A549 (cell line): Measurements from ENCODE around the gene GLS. TPM values are rescaled to one million over a fixed set of nuclear protein-coding genes. Genes with fewer than 3 reads are reported as not detected.

ENCODE experiments used
- ATAC-seq, 2 experiments: fragments of 200-7000 bp in 1 of 2; fragments of >200 bp in 1 of 2; cut with Nextera tagmentation in 1 of 2; cut with Tn5 transposase in 1 of 2; 3 replicates each; pipeline versions ENCODE4 v1.8.0 to v1.9.1; 2018 to 2020; ENCODE audit warnings: mild to moderate bottlenecking in 1 of 2, moderate library complexity in 1 of 2
- CTCF ChIA-PET: fragments of 300-600 bp; sonication (Branson Sonifier 250); formaldehyde crosslinking; extraction: SDS; loops from one replicate; lab custom pipeline; 2021; ENCODE audit warnings: antibody characterized with exemption, inconsistent platforms; lab: Yijun Ruan, JAX
- POLR2A ChIA-PET: fragments of 350-600 bp; formaldehyde crosslinking; extraction: SDS; loops from one replicate; lab custom pipeline; 2021; ENCODE audit warnings: antibody characterized with exemption, inconsistent platforms; lab: Yijun Ruan, JAX
- DNase-seq, 2 experiments: peaks; one replicate each; pipeline versions ENCODE4 v3.0.0 to v3.0.0-alpha.2; 2011 to 2016; ENCODE audit warnings: low read depth in 1 of 2, low spot score in 1 of 2
- FAIRE-seq: peaks from 2 replicates; lab custom pipeline; 2011; peaks lifted over from hg19 to GRCh38; lab: Jason Lieb, UNC
- H3K27ac ChIP-seq, 2 experiments: fragments of >200 bp; sonication (Bioruptor Twin); formaldehyde crosslinking; 3 replicates each; pipeline ENCODE4 v1.5.1; 2016 to 2017
- H3K4me1 ChIP-seq: fragments of >200 bp; sonication (Bioruptor Twin); formaldehyde crosslinking; 3 replicates; pipeline ENCODE4 v1.6.1; 2016
- H3K4me2 ChIP-seq: fragments of >200 bp; sonication (Bioruptor Twin); formaldehyde crosslinking; 3 replicates; pipeline ENCODE4 v1.6.1; 2016
- H3K4me3 ChIP-seq: fragments of >200 bp; sonication (Bioruptor Twin); formaldehyde crosslinking; 3 replicates; pipeline ENCODE4 v1.5.1; 2016
- H3K9me3 ChIP-seq: fragments of >200 bp; sonication (Bioruptor Twin); formaldehyde crosslinking; 3 replicates; pipeline ENCODE4 v1.6.1; 2016
- BHLHE40 ChIP-seq: IDR thresholded peaks from 2 replicates; pipeline ENCODE4 v1.6.1; 2012; ENCODE audit warnings: low read depth, low read length, inconsistent platforms
- CEBPB ChIP-seq, 2 experiments: fragments of >200 bp in 1 of 2; sonication (Bioruptor Twin) in 1 of 2; formaldehyde crosslinking in 1 of 2; IDR thresholded peaks; 2 replicates each; pipeline ENCODE4 v1.6.1; 2012 to 2016
- EHF ChIP-seq: fragments of 250-450 bp; sonication (Bioruptor Pico); IDR thresholded peaks from 2 replicates; pipeline ENCODE4 v1.5.0; 2020; ENCODE audit warnings: mild to moderate bottlenecking
- EP300 ChIP-seq, 2 experiments: fragments of >200 bp; sonication (Bioruptor Twin); formaldehyde crosslinking; IDR thresholded peaks; 2 replicates in 1 of 2; 3 replicates in 1 of 2; pipeline ENCODE4 v1.6.1; 2016 to 2017
- FOXS1 ChIP-seq: fragments of 250-450 bp; sonication (Bioruptor Pico); IDR thresholded peaks from 2 replicates; pipeline ENCODE4 v1.5.0; 2020; ENCODE audit warnings: mild to moderate bottlenecking, moderate library complexity
- HDAC2 ChIP-seq: fragments of 200-600 bp; sonication (generic); IDR thresholded peaks from 2 replicates; pipeline ENCODE4 v1.6.1; 2016
- HEYL ChIP-seq: fragments of 250-450 bp; sonication (Bioruptor Pico); IDR thresholded peaks from 2 replicates; pipeline ENCODE4 v1.8.0; 2021; ENCODE audit warnings: mild to moderate bottlenecking, moderate library complexity
- HOXA7 ChIP-seq: fragments of 250-450 bp; sonication (Bioruptor Pico); IDR thresholded peaks from 2 replicates; pipeline ENCODE4 v1.5.0; 2020; ENCODE audit warnings: mild to moderate bottlenecking, moderate library complexity
- HOXB13 ChIP-seq: fragments of 250-450 bp; sonication (Bioruptor Pico); IDR thresholded peaks from 2 replicates; pipeline ENCODE4 v1.5.0; 2020; ENCODE audit warnings: low read depth, mild to moderate bottlenecking, moderate library complexity
- MAX ChIP-seq: IDR thresholded peaks from 2 replicates; pipeline ENCODE4 v1.6.1; 2012
- MYC ChIP-seq: IDR thresholded peaks from 2 replicates; pipeline ENCODE4 v1.6.1; 2012; ENCODE audit warnings: mild to moderate bottlenecking, inconsistent platforms, low read length, improper control_type of control experiment, borderline replicate concordance
- NFE2L2 ChIP-seq: fragments of 150-350 bp; conservative IDR thresholded peaks from 2 replicates; pipeline ENCODE4 v1.6.1; 2014; ENCODE audit warnings: low read length
- NPAS2 ChIP-seq: fragments of 250-450 bp; sonication (Bioruptor Pico); IDR thresholded peaks from 2 replicates; pipeline ENCODE4 v1.8.0; 2022; ENCODE audit warnings: mild to moderate bottlenecking, moderate library complexity, borderline replicate concordance
- PBX3 ChIP-seq: IDR thresholded peaks from 2 replicates; pipeline ENCODE4 v1.6.1; 2012
- POLR2AphosphoS2 ChIP-seq: conservative IDR thresholded peaks from 2 replicates; pipeline ENCODE4 v1.6.1; 2012; ENCODE audit warnings: low read length, improper control_type of control experiment, inconsistent platforms
- RAD21 ChIP-seq, 2 experiments: fragments of >200 bp in 1 of 2; sonication (Bioruptor Twin) in 1 of 2; formaldehyde crosslinking in 1 of 2; IDR thresholded peaks in 1 of 2; conservative IDR thresholded peaks in 1 of 2; 2 replicates in 1 of 2; 3 replicates in 1 of 2; pipeline ENCODE4 v1.6.1; 2012 to 2018; ENCODE audit warnings: inconsistent platforms in 1 of 2
- RCOR1 ChIP-seq: fragments of 150-350 bp; IDR thresholded peaks from 2 replicates; pipeline ENCODE4 v1.6.1; 2014; ENCODE audit warnings: antibody characterized with exemption, low read length, low read depth
- RFX5 ChIP-seq: fragments of 450-650 bp; IDR thresholded peaks from 2 replicates; pipeline ENCODE4 v1.7.1; 2014; ENCODE audit warnings: antibody characterized with exemption, mild to moderate bottlenecking, moderate library complexity
- RNF2 ChIP-seq: fragments of 200-600 bp; sonication (generic); IDR thresholded peaks from 2 replicates; pipeline ENCODE4 v1.6.1; 2016; ENCODE audit warnings: low read depth, mild to moderate bottlenecking, antibody characterized with exemption, moderate library complexity, borderline replicate concordance
- USF2 ChIP-seq: fragments of 450-650 bp; IDR thresholded peaks from 2 replicates; pipeline ENCODE4 v1.6.1; 2014; ENCODE audit warnings: antibody characterized with exemption
- ZFP36 ChIP-seq: fragments of 450-650 bp; IDR thresholded peaks from 2 replicates; pipeline ENCODE4 v1.6.1; 2014; ENCODE audit warnings: borderline replicate concordance; ENCODE audit not compliant: partially characterized antibody
- WGBS: methylation state at CpG from one replicate; pipeline ENCODE4 v1.1.6; 2017; ENCODE audit errors: missing lambda C conversion rate; 5-methylcytosine and 5-hydroxymethylcytosine counted together
- polyA plus RNA-seq, 4 experiments: library from polyadenylated mRNA; depleted of rRNA in 3 of 4; stranded (reverse); fragments of >200 nt; fragmentation: RNase III in 1 of 4; extraction: RNeasy Plus Mini Kit Qiagen cat#74134 plus additional on column Dnase treatment in 1 of 4; gene quantifications; 2 replicates in 3 of 4; 3 replicates in 1 of 4; pipeline ENCODE4 v1.2.3, GENCODE V29; 2011 to 2017
- TF ChIP-seq, protein P1 (sequence below): fragments of >200 bp; sonication (Bioruptor Twin); formaldehyde crosslinking; IDR thresholded peaks from 3 replicates; pipeline ENCODE4 v1.6.1; 2016
- TF ChIP-seq, protein P2 (sequence below): IDR thresholded peaks from 2 replicates; pipeline ENCODE4 v1.6.1; 2012; ENCODE audit warnings: low read depth, borderline replicate concordance
- TF ChIP-seq, protein P3 (sequence below): fragments of 150-350 bp; IDR thresholded peaks from 2 replicates; pipeline ENCODE4 v1.6.1; 2014; ENCODE audit warnings: low read depth, mild to moderate bottlenecking, low read length
- TF ChIP-seq, protein P4 (sequence below): fragments of 250-450 bp; sonication (Bioruptor Pico); IDR thresholded peaks from 2 replicates; pipeline ENCODE4 v1.5.0; 2020; ENCODE audit warnings: low read depth, mild to moderate bottlenecking, moderate library complexity
- TF ChIP-seq, protein P5 (sequence below): fragments of >200 bp; sonication (Bioruptor Twin); formaldehyde crosslinking; IDR thresholded peaks from 2 replicates; pipeline ENCODE4 v1.6.1; 2016
- TF ChIP-seq, protein P6 (sequence below): fragments of >200 bp; sonication (Bioruptor Twin); formaldehyde crosslinking; IDR thresholded peaks from 3 replicates; pipeline ENCODE4 v1.5.1; 2016

GLS gene
- polyA plus RNA-seq, 2 of the 4 experiments (the other 2 are of a cell fraction), result 269 to 321 TPM

- ChIA-PET POLR2A (no interaction called here), CTCF (interaction anchor here (0.7 to 2.8 kb wide), 8 partner anchors 8 to 158 kb away, joined by 3 to 16 read pairs (median 4); no protein-coding TSS in a partner anchor)
- Histone ChIP-seq H3K9me3 (no peaks in the 10 kb centered on the region), H3K4me2 (no peak overlapping the region), H3K4me1 (no peaks in the 10 kb centered on the region; the same call in 2 of the 3 replicates), H3K27ac (peak overlapping the region in 1 of 2 experiments; percentile 34; a peak in 2 of 6 replicates), H3K4me3 (no peak overlapping the region)
- TF ChIP-seq RFX5, result no peak
- no peak for TF ChIP-seq RCOR1
- TF ChIP-seq, protein P1, sequence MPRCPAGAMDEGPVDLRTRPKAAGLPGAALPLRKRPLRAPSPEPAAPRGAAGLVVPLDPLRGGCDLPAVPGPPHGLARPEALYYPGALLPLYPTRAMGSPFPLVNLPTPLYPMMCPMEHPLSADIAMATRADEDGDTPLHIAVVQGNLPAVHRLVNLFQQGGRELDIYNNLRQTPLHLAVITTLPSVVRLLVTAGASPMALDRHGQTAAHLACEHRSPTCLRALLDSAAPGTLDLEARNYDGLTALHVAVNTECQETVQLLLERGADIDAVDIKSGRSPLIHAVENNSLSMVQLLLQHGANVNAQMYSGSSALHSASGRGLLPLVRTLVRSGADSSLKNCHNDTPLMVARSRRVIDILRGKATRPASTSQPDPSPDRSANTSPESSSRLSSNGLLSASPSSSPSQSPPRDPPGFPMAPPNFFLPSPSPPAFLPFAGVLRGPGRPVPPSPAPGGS, result no peak
- TF ChIP-seq NPAS2 (CRISPR knock-in tag), result no peak
- no peak for TF ChIP-seq BHLHE40
- TF ChIP-seq POLR2AphosphoS2, result no peak
- TF ChIP-seq USF2, result no peak
- TF ChIP-seq, protein P2, sequence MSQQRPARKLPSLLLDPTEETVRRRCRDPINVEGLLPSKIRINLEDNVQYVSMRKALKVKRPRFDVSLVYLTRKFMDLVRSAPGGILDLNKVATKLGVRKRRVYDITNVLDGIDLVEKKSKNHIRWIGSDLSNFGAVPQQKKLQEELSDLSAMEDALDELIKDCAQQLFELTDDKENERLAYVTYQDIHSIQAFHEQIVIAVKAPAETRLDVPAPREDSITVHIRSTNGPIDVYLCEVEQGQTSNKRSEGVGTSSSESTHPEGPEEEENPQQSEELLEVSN, result no peak
- no peak for TF ChIP-seq HOXA7
- no peak for TF ChIP-seq NFE2L2
- no peak for TF ChIP-seq CEBPB (IDR thresholded peaks at IDR 0.05)
- TF ChIP-seq HOXB13 (CRISPR knock-in tag), result no peak
- TF ChIP-seq ZFP36, result no peak
- TF ChIP-seq, protein P3, sequence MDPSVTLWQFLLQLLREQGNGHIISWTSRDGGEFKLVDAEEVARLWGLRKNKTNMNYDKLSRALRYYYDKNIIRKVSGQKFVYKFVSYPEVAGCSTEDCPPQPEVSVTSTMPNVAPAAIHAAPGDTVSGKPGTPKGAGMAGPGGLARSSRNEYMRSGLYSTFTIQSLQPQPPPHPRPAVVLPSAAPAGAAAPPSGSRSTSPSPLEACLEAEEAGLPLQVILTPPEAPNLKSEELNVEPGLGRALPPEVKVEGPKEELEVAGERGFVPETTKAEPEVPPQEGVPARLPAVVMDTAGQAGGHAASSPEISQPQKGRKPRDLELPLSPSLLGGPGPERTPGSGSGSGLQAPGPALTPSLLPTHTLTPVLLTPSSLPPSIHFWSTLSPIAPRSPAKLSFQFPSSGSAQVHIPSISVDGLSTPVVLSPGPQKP, result no peak
- no peak for TF ChIP-seq HEYL (CRISPR knock-in tag)
- TF ChIP-seq EP300 (IDR thresholded peaks at IDR 0.05), result no peak
- no peak for TF ChIP-seq MAX
- TF ChIP-seq, protein P4, sequence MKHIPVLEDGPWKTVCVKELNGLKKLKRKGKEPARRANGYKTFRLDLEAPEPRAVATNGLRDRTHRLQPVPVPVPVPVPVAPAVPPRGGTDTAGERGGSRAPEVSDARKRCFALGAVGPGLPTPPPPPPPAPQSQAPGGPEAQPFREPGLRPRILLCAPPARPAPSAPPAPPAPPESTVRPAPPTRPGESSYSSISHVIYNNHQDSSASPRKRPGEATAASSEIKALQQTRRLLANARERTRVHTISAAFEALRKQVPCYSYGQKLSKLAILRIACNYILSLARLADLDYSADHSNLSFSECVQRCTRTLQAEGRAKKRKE, result no peak
- TF ChIP-seq FOXS1, result no peak
- no peak for FAIRE-seq
- ATAC-seq, result peak in 1 of 2 experiments; percentile 24; a peak in 3 of 6 replicates
- no peak for DNase-seq
- 86% methylated on average over 5 of the region's 5 CpGs for WGBS
Measured at GRCh38 chr2:190996947-190997346, 116.3 kb downstream of the GLS start.

DNA sequence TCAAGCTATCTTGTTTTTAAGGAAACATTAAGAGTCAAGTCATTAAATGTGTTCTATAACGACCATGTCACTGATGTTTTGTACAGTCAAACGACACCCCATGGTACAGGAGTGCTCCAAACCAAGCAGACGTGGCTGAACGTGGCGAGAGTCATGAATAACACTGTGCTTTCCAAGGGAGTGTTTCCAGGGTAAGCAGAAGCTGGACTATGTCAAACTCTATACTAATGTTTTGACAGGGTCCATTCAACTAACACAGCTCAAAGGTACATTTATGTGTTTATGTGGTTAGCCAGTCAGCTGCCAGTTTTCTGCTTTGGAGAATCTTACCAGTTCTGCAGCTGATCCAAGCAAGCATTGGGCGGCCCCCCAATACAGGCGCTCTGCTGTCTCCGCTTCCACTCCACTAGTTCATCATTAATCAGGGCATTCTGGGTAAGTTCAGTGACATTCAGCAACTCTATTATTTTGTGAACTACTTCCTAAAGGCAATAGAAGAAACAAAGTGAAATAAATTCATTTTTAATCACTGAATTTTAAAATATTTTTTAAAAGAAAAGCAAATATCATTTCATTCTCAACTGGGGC lies 117.0 kb downstream of the GLS start:
- FAIRE-seq (no peak), ATAC-seq (no peak), DNase-seq (no peak)
- CTCF ChIA-PET, result interaction anchor here (0.6 to 2.8 kb wide), 3 partner anchors 10 to 157 kb away, joined by 3 to 16 read pairs (median 3); no protein-coding TSS in a partner anchor
- Histone ChIP-seq H3K4me2 (no peak overlapping the region), H3K27ac (no peak overlapping the region), H3K4me3 (no peak overlapping the region), H3K9me3 (no peaks in the 10 kb centered on the region), H3K4me1 (no peaks in the 10 kb centered on the region; the same call in 2 of the 3 replicates)
- POLR2A ChIA-PET, result no interaction called here
- WGBS, result 95% methylated on average over 8 of the region's 8 CpGs
- no peak for TF ChIP-seq RNF2
- no peak for TF ChIP-seq PBX3
- TF ChIP-seq, protein P5, sequence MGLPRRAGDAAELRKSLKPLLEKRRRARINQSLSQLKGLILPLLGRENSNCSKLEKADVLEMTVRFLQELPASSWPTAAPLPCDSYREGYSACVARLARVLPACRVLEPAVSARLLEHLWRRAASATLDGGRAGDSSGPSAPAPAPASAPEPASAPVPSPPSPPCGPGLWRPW, result no peak
- no peak for TF ChIP-seq HDAC2
- no peak for TF ChIP-seq RAD21 (conservative IDR thresholded peaks at IDR 0.05 in 1 of 2, IDR thresholded peaks at IDR 0.05 in 1 of 2)
- TF ChIP-seq, protein P6, sequence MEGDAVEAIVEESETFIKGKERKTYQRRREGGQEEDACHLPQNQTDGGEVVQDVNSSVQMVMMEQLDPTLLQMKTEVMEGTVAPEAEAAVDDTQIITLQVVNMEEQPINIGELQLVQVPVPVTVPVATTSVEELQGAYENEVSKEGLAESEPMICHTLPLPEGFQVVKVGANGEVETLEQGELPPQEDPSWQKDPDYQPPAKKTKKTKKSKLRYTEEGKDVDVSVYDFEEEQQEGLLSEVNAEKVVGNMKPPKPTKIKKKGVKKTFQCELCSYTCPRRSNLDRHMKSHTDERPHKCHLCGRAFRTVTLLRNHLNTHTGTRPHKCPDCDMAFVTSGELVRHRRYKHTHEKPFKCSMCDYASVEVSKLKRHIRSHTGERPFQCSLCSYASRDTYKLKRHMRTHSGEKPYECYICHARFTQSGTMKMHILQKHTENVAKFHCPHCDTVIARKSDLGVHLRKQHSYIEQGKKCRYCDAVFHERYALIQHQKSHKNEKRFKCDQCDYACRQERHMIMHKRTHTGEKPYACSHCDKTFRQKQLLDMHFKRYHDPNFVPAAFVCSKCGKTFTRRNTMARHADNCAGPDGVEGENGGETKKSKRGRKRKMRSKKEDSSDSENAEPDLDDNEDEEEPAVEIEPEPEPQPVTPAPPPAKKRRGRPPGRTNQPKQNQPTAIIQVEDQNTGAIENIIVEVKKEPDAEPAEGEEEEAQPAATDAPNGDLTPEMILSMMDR, result no peak
- TF ChIP-seq EHF (CRISPR knock-in tag), result no peak
- TF ChIP-seq, protein P2, result no peak
- no peak for TF ChIP-seq MAX
- no peak for TF ChIP-seq MYC
